HG03045 (cell line): ENCODE results near the gene PFDN5.

ENCODE experiments used
- ATAC-seq: cut with Tn5 transposase; IDR thresholded peaks from one replicate; pipeline ENCODE4 v1.9.1; 2021; ENCODE audit warnings: mild to moderate bottlenecking, moderate library complexity; ENCODE audit not compliant: unreplicated experiment

PFDN5 gene

GRCh38 chr12:53295070-53295890 lies at the start of gene PFDN5:
Gene PFDN5 (plus strand): TSS chr12:53295542. CDS start chr12:53295568, 26 bp downstream.
- ATAC-seq = peak; percentile 83

- peak; percentile 80 for ATAC-seq
Observed at GRCh38 chr12:53251477-53252348, 43.6 kb upstream of the PFDN5 start.

DNA sequence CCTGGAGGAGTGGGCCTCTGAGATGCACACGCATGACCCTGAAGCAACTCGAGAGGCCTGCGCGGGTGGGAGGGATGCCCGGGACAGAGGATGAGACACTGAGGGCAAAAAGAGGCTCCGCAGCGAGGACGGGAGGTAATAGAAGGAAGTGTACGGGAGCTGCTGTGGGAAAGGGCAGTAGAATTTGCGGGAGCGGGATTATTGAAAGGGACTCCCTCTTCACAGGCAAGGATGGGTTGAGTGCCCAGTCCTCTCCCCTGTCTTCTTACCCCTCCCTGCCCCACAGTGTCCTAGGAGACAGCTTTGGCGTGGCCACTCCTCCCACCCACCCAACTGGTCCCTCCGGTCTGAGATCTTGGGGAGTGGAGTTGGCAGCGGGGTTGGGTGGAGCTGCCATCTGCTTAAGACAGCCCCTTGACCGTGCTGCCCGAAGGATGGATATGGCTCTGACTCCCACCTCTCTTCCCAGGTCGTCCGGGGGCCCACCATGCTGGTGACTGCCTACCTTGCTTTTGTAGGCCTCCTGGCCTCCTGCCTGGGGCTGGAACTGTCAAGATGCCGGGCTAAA lies 42.9 kb upstream of the PFDN5 start:
- no peak for ATAC-seq

DNA sequence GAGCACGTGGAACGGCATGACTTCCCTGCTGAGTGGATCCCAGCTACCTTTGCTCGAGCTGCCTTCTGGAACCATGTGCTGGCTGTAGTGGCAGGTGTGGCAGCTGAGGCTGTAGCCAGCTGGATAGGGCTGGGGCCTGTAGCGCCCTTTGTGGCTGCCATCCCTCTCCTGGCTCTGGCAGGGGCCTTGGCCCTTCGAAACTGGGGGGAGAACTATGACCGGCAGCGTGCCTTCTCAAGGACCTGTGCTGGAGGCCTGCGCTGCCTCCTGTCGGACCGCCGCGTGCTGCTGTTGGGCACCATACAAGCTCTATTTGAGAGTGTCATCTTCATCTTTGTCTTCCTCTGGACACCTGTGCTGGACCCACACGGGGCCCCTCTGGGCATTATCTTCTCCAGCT lies 42.0 kb upstream of the PFDN5 start:
- ATAC-seq = no peak

DNA sequence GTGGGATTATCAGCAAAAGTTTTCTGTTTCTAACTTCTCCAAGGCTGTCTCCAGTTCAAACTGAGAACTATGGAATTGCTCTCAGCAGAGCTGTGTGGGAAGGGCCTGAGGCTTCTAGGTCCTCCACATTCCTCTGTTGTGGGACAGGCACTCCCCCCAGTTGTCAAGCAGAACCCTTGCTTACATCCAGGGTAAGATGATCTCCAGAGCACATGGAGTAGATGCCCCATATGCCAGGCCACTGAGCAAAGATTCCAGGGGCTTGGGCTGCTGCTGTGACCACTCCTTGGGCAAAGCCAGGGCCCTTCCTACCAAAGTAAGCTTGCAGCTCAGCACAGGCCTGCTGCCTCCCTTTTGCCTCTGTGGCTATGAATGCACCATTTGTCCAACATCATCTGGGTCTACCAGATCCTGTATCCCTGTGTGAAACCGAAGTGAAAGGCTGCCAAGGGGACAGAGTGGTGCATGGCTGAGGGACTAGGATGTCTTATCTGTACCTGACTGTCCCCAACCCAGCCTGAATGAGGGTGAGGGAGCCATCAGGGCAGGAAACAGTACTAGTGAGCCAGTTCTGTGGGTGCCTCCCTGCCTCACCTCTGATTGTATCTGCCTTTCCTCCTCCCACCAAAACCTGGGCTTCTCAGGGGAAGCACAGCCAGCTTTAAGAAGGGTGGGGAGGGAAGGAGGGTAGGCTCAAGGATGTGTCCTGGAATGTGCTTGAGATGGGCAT lies 40.4 kb upstream of the PFDN5 start:
- ATAC-seq = no peak

- no peak for ATAC-seq
Observed at GRCh38 chr12:53255996-53256395, 39.3 kb upstream of the PFDN5 start.

- ATAC-seq = no peak
Observed at GRCh38 chr12:53258541-53259539, 36.5 kb upstream of the PFDN5 start.

DNA sequence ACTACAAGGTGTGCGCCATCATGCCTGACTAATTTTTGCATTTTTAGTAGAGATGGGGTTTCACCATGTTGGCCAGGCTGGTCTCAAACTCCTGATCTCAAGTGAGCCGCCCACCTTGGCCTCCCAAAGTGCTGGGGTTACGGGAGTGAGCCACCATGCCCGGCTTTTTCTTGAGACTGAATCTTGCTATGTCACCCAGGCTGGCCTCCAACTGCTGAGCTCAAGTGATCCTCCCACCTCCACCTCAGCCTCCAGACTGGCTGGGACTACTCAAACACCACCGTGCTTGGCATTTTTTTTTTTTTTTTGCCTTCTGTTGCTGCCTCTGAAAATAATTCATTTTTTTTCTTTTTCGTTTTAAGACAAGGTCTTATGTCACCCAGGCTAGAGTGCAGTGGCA lies 35.5 kb upstream of the PFDN5 start:
- no peak for ATAC-seq

- ATAC-seq = no peak
Observed at GRCh38 chr12:53265783-53266182, 29.6 kb upstream of the PFDN5 start.

DNA sequence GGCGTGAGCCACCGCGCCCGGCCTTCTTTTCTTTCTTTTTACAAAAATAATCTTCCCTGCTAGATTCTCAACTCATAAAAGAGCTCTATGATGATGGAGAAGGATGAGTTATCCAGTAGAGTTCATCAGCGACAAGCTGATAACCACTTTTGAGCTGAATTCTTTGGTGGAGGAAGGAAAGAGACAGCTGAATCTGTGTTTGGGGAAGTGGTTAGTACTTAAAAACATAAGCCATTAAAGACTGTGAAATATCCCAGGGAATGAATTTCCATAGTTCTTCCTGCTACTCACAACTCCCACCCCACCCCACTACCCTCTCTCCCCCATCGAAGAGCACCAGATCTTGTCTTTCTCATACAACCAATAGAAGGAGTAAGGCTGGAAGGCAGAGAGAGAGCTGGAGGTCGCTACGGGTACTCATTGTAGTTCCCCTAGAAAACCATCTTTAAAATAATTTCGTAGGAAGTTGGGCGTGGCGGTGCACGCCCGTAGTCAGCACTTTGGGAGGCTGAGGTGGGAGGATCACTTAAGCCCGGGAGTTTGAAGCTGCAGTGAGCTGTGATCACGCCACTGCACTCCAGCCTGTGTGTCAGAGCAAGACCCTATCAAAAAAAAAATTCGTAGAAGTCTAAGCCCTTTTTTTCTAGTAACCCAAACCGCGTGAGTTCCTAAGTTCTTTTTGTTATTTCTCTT lies 27.9 kb upstream of the PFDN5 start:
- no peak for ATAC-seq

DNA sequence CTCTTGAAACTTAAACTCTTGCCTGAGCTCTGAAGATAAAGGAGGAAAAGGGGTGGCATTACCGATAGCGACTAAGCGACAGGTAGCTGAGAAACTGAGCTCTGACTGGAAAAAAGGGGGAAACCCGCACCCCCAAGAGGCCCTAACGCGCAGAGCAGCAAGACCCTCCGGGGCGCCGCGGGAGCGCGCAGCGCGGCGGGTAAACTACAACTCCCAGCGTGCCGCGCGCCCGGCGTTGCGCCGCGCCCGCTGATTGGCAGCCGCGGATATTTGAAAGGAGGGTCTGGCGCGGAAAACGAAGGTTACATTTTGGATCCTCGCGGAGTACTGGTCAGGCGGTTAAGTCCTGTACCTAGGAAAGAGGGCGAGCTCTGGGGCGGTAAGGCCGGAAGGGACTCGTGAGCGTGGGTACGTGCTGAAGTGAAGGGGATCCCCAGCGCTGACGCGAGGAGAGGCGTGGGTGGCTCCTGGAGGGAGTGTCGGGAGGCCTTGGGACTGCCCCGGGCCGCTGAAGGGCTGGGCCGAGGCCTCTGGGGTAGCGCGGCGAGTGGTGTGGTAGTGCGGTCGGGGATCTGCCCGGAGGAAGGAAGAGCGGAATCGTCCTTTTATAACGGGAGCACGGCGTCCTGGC lies 27.2 kb upstream of the PFDN5 start, which contains the start of gene ESPL1:
TSS of gene ESPL1 (plus strand) at position 301 of the 631 bp plus-strand sequence. CDS start 468 bp downstream, outside the sequence.
- ATAC-seq = peak; percentile 81

- ATAC-seq = no peak
Observed at GRCh38 chr12:53268630-53269562, 26.4 kb upstream of the PFDN5 start.

GRCh38 chr12:53274445-53274844 lies 20.9 kb upstream of the PFDN5 start:
- ATAC-seq = no peak

DNA sequence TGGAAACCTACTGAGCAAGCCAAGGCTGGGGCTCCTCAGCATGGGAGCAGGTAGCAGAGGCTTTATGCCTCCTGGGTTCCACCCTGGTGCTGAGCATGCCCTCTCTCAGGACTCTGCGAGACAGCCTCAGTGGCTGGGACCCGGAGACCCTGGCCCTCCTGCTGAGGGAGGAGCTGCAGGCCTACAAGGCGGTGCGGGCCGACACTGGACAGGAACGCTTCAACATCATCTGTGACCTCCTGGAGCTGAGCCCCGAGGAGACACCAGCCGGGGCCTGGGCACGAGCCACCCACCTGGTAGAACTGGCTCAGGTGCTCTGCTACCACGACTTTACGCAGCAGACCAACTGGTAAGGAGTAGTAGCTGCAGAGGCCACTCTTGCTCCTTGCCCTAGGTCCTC lies 18.8 kb upstream of the PFDN5 start:
- ATAC-seq = no peak

- ATAC-seq = no peak
Observed at GRCh38 chr12:53277981-53278380, 17.4 kb upstream of the PFDN5 start.

DNA sequence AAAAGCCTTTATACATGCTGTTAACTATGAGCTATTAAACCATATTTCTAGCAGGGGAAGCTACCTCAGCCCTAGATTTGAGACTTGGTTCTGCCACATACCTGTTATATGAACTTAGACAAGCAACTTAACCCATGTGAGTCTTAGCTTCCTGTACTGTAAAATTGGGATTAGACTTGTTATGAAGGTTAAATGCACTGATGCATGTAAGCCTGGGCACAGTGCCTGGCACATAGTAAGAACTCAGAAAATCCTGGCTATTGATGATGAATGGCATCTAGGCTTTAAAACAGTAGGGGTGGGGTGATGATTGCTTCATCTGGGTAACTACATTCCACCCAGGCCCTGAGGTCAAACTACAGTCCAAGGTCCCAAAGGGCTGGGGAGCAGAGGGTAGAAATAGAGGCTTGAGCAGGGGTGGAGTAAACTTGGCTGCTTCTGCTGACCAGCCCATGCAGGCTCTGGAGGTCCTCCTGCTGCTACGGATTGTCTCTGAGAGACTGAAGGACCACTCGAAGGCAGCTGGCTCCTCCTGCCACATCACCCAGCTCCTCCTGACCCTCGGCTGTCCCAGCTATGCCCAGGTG lies 16.0 kb upstream of the PFDN5 start:
- no peak for ATAC-seq

- ATAC-seq = no peak
Observed at GRCh38 chr12:53279888-53280498, 15.3 kb upstream of the PFDN5 start.
